ENCODE measurements around the gene RPTOR.

- TF ChIP-seq CTCF (tag by site-specific recombination; IDR thresholded peaks at IDR 0.05) (no peak), BCL11A (tag by site-specific recombination; IDR thresholded peaks at IDR 0.05; ENCODE audit: low read depth) (no peak), TCF7L2 (IDR thresholded peaks at IDR 0.05; ENCODE audit: borderline replicate concordance, low read depth, low read length) (no peak), REST (tag by site-specific recombination; IDR thresholded peaks at IDR 0.05) (no peak), ZNF146 (tag by site-specific recombination; IDR thresholded peaks at IDR 0.05) (no peak), ZNF792 (tag by site-specific recombination; IDR thresholded peaks at IDR 0.05) (no peak), ZNF248 (tag by site-specific recombination; IDR thresholded peaks at IDR 0.05) (no peak), KLF1 (tag by site-specific recombination; IDR thresholded peaks at IDR 0.05) (no peak), WT1 (tag by site-specific recombination; IDR thresholded peaks at IDR 0.05) (no peak), REPIN1 (tag by site-specific recombination; IDR thresholded peaks at IDR 0.05; ENCODE audit: low read depth) (no peak)
These were observed 127.1 kb downstream of the RPTOR start for GRCh38 chr17:80671825-80672110.
